ENCODE results near the gene HOXD3. TPM values are rescaled to one million over a fixed set of nuclear protein-coding genes. Genes with fewer than 3 reads are reported as not detected.

HOXD3 gene
- total and polyA plus RNA-seq, 2 experiments from 2014 or later = not detected

GRCh38 chr2:176138923-176139660 is 18.0 kb upstream of the HOXD3 start:
- peaks cover 3% of the 10 kb centered on the region; the same call in 1 of the 3 replicates for H3K9me3 Mint-ChIP-seq
- Histone ChIP-seq H3K79me2 (replicated peaks; ENCODE audit: insufficient read depth) (no peaks in the 10 kb centered on the region), H3K27ac (ENCODE audit: low read depth) (no peak overlapping the region), H3K4me1 (ENCODE audit: insufficient read depth) (peaks cover 35% of the 10 kb centered on the region), H3K9me2 (ENCODE audit: insufficient read depth) (no peaks in the 10 kb centered on the region), H3K27me3 (ENCODE audit: insufficient read depth) (peaks cover 100% of the 10 kb centered on the region), H4K20me1 (replicated peaks; ENCODE audit: insufficient read depth) (peaks cover 47% of the 10 kb centered on the region), H3F3A (replicated peaks; ENCODE audit: low read depth) (peaks cover 39% of the 10 kb centered on the region), H3K4me3 (no peak overlapping the region), H3K36me3 (ENCODE audit: insufficient read depth) (no peaks in the 10 kb centered on the region), H3K4me2 (peak overlapping the region; percentile 21; the same call in 1 of the 2 replicates), H2AFZ (no peak overlapping the region)
- TF ChIP-seq ETS1 (IDR thresholded peaks at IDR 0.05) (no peak), EZH2 (IDR thresholded peaks at IDR 0.05; ENCODE audit: low read depth, unreplicated experiment) (peak; percentile 82)
- ATAC-seq (no peak), DNase-seq (ENCODE audit: low spot score) (no peak)
- H3K27me3 Mint-ChIP-seq (ENCODE audit: insufficient read depth, low read depth, poor library complexity) = peaks cover 98% of the 10 kb centered on the region
- H3K4me3 Mint-ChIP-seq = peak overlapping the region; percentile 32; the same call in 2 of the 3 replicates
- H3K27ac Mint-ChIP-seq = no peak overlapping the region
- peaks cover 22% of the 10 kb centered on the region for H3K4me1 Mint-ChIP-seq
- no peaks in the 10 kb centered on the region; the same call in 2 of the 3 replicates for H3K36me3 Mint-ChIP-seq (ENCODE audit: low read depth)

- Histone ChIP-seq H3K27me3 (ENCODE audit: insufficient read depth) (peaks cover 100% of the 10 kb centered on the region), H3F3A (replicated peaks; ENCODE audit: low read depth) (peaks cover 31% of the 10 kb centered on the region), H3K9me2 (ENCODE audit: insufficient read depth) (no peaks in the 10 kb centered on the region), H3K4me1 (ENCODE audit: insufficient read depth) (peaks cover 27% of the 10 kb centered on the region), H3K36me3 (ENCODE audit: insufficient read depth) (no peaks in the 10 kb centered on the region), H3K4me2 (peak overlapping the region; percentile 81), H2AFZ (peak overlapping the region; percentile 97; the same call in 1 of the 2 replicates), H3K27ac (ENCODE audit: low read depth) (no peak overlapping the region), H3K4me3 (peak overlapping the region; percentile 64), H4K20me1 (replicated peaks; ENCODE audit: insufficient read depth) (peaks cover 40% of the 10 kb centered on the region), H3K79me2 (replicated peaks; ENCODE audit: insufficient read depth) (no peaks in the 10 kb centered on the region)
- ATAC-seq (peak; percentile 10; the same call in 2 of the 3 replicates), DNase-seq (ENCODE audit: low spot score) (no peak)
- H3K27ac Mint-ChIP-seq = no peak overlapping the region
- peak; percentile 73 for TF ChIP-seq EZH2 (IDR thresholded peaks at IDR 0.05; ENCODE audit: low read depth, unreplicated experiment)
- TF ChIP-seq JUNB (IDR thresholded peaks at IDR 0.05; ENCODE audit: unreplicated experiment) = no peak
- peaks cover 3% of the 10 kb centered on the region; the same call in 1 of the 3 replicates for H3K9me3 Mint-ChIP-seq
- H3K27me3 Mint-ChIP-seq (ENCODE audit: insufficient read depth, low read depth, poor library complexity) = peaks cover 98% of the 10 kb centered on the region
- H3K36me3 Mint-ChIP-seq (ENCODE audit: low read depth) = no peaks in the 10 kb centered on the region; the same call in 2 of the 3 replicates
- H3K4me3 Mint-ChIP-seq = peak overlapping the region; percentile 62
- peaks cover 22% of the 10 kb centered on the region for H3K4me1 Mint-ChIP-seq
Measured at GRCh38 chr2:176139661-176140512, 17.2 kb upstream of the HOXD3 start.

GRCh38 chr2:176140513-176141317 is 16.4 kb upstream of the HOXD3 start:
- Histone ChIP-seq H3K36me3 (ENCODE audit: insufficient read depth) (no peaks in the 10 kb centered on the region), H3F3A (replicated peaks; ENCODE audit: low read depth) (peaks cover 31% of the 10 kb centered on the region), H4K20me1 (replicated peaks; ENCODE audit: insufficient read depth) (peaks cover 32% of the 10 kb centered on the region), H3K4me1 (ENCODE audit: insufficient read depth) (peaks cover 19% of the 10 kb centered on the region), H3K4me3 (peak overlapping the region; percentile 64), H3K9me2 (ENCODE audit: insufficient read depth) (no peaks in the 10 kb centered on the region), H3K27ac (ENCODE audit: low read depth) (no peak overlapping the region), H3K4me2 (peak overlapping the region; percentile 81), H2AFZ (peak overlapping the region; percentile 97), H3K79me2 (replicated peaks; ENCODE audit: insufficient read depth) (no peaks in the 10 kb centered on the region), H3K27me3 (ENCODE audit: insufficient read depth) (peaks cover 100% of the 10 kb centered on the region)
- Mint-ChIP-seq H3K27me3 (ENCODE audit: insufficient read depth, low read depth, poor library complexity) (peaks cover 98% of the 10 kb centered on the region), H3K4me1 (peaks cover 14% of the 10 kb centered on the region), H3K27ac (no peak overlapping the region), H3K4me3 (peak overlapping the region; percentile 62), H3K36me3 (ENCODE audit: low read depth) (no peaks in the 10 kb centered on the region; the same call in 2 of the 3 replicates), H3K9me3 (peaks cover 3% of the 10 kb centered on the region; the same call in 1 of the 3 replicates)
- ATAC-seq = peak; percentile 81
- DNase-seq (ENCODE audit: low spot score) = peak; percentile 87
- TF ChIP-seq EZH2phosphoT487 (IDR thresholded peaks at IDR 0.05; ENCODE audit: unreplicated experiment) (no peak), REST (IDR thresholded peaks at IDR 0.05; ENCODE audit: unreplicated experiment) (no peak), ETS1 (IDR thresholded peaks at IDR 0.05) (peak; percentile 62; the same call in 1 of the 2 replicates)
